HepG2 (cell line): ENCODE data around the gene SLC15A5.

Source experiments
- FOXO1 ChIP-seq: sonication (generic); formaldehyde crosslinking; IDR thresholded peaks from 2 replicates; pipeline ENCODE4 v1.4.0; 2020; ENCODE audit warnings: missing genetic modification reagents
- MEF2D ChIP-seq: sonication (generic); formaldehyde crosslinking; IDR thresholded peaks from 2 replicates; pipeline ENCODE4 v1.5.1; 2020; ENCODE audit warnings: mild to moderate bottlenecking, missing genetic modification reagents
- NR3C1 ChIP-seq: sonication (generic); formaldehyde crosslinking; IDR thresholded peaks from 2 replicates; pipeline ENCODE4 v1.4.0; 2020; ENCODE audit warnings: missing genetic modification reagents
- PCBP1 ChIP-seq: fragments of 200-400 bp; formaldehyde crosslinking; IDR thresholded peaks from 2 replicates; pipeline ENCODE4 v1.6.1; 2017; ENCODE audit warnings: mild to moderate bottlenecking, low read depth, low read length, borderline replicate concordance
- POLR2AphosphoS5 ChIP-seq: IDR thresholded peaks from 2 replicates; pipeline ENCODE4 v1.6.1; 2012; ENCODE audit warnings: low read depth, low read length
- U2AF2 ChIP-seq: fragments of 200-400 bp; formaldehyde crosslinking; IDR thresholded peaks from 2 replicates; pipeline ENCODE4 v1.6.1; 2017; ENCODE audit warnings: low read depth, mild to moderate bottlenecking, low read length
- ZNF747 ChIP-seq: sonication (generic); formaldehyde crosslinking; IDR thresholded peaks from 2 replicates; pipeline ENCODE4 v1.8.1; 2023; ENCODE audit warnings: missing genetic modification reagents, mild to moderate bottlenecking, borderline replicate concordance
- TF ChIP-seq, protein P1 (sequence below): sonication (generic); formaldehyde crosslinking; conservative IDR thresholded peaks from 2 replicates; pipeline ENCODE4 v1.5.0; 2020; ENCODE audit warnings: missing genetic modification reagents
- TF ChIP-seq, protein P2 (sequence below): sonication (generic); formaldehyde crosslinking; IDR thresholded peaks from 2 replicates; pipeline ENCODE4 v1.4.0; 2020; ENCODE audit warnings: mild to moderate bottlenecking, missing genetic modification reagents
- TF ChIP-seq, protein P3 (sequence below): sonication (generic); formaldehyde crosslinking; IDR thresholded peaks from 2 replicates; pipeline ENCODE4 v1.5.0; 2020; ENCODE audit warnings: mild to moderate bottlenecking, missing genetic modification reagents
- TF ChIP-seq, protein P4 (sequence below): sonication (generic); formaldehyde crosslinking; IDR thresholded peaks from 2 replicates; pipeline ENCODE4 v1.5.0; 2020; ENCODE audit warnings: mild to moderate bottlenecking, missing genetic modification reagents, moderate library complexity

DNA sequence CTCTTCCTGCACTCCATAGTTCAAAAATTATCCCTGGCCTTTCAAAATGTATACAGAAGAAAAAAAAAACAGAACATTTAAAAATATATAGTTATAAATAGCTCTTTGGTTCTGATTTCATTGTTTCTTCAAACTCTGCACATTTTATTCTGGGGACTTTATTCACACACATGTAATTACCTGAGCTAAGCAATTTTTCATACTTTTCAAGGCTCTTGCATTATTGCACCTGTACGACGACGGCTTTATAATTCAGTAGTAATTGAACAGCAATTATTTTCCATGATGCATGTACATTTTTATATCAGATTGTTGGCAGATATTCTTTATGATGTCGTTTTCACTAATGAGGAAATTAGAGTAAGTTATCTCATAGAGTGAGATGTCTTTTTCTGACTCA lies 13.5 kb upstream of the SLC15A5 start:
- TF ChIP-seq, protein P1, sequence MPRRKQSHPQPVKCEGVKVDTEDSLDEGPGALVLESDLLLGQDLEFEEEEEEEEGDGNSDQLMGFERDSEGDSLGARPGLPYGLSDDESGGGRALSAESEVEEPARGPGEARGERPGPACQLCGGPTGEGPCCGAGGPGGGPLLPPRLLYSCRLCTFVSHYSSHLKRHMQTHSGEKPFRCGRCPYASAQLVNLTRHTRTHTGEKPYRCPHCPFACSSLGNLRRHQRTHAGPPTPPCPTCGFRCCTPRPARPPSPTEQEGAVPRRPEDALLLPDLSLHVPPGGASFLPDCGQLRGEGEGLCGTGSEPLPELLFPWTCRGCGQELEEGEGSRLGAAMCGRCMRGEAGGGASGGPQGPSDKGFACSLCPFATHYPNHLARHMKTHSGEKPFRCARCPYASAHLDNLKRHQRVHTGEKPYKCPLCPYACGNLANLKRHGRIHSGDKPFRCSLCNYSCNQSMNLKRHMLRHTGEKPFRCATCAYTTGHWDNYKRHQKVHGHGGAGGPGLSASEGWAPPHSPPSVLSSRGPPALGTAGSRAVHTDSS (CRISPR knock-in tag) = no peak
- TF ChIP-seq ZNF747 (no peak), MEF2D (CRISPR knock-in tag) (no peak), FOXO1 (CRISPR knock-in tag) (no peak), POLR2AphosphoS5 (no peak), PCBP1 (no peak), U2AF2 (no peak), NR3C1 (CRISPR knock-in tag) (no peak)
- TF ChIP-seq, protein P2, sequence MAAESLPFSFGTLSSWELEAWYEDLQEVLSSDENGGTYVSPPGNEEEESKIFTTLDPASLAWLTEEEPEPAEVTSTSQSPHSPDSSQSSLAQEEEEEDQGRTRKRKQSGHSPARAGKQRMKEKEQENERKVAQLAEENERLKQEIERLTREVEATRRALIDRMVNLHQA (CRISPR knock-in tag) = no peak
- TF ChIP-seq, protein P3, sequence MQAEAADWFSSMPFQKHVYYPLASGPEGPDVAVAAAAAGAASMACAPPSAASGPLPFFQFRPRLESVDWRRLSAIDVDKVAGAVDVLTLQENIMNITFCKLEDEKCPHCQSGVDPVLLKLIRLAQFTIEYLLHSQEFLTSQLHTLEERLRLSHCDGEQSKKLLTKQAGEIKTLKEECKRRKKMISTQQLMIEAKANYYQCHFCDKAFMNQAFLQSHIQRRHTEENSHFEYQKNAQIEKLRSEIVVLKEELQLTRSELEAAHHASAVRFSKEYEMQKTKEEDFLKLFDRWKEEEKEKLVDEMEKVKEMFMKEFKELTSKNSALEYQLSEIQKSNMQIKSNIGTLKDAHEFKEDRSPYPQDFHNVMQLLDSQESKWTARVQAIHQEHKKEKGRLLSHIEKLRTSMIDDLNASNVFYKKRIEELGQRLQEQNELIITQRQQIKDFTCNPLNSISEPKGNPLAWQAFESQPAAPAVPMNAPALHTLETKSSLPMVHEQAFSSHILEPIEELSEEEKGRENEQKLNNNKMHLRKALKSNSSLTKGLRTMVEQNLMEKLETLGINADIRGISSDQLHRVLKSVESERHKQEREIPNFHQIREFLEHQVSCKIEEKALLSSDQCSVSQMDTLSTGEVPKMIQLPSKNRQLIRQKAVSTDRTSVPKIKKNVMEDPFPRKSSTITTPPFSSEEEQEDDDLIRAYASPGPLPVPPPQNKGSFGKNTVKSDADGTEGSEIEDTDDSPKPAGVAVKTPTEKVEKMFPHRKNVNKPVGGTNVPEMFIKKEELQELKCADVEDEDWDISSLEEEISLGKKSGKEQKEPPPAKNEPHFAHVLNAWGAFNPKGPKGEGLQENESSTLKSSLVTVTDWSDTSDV (CRISPR knock-in tag) = no peak
- TF ChIP-seq, protein P4, sequence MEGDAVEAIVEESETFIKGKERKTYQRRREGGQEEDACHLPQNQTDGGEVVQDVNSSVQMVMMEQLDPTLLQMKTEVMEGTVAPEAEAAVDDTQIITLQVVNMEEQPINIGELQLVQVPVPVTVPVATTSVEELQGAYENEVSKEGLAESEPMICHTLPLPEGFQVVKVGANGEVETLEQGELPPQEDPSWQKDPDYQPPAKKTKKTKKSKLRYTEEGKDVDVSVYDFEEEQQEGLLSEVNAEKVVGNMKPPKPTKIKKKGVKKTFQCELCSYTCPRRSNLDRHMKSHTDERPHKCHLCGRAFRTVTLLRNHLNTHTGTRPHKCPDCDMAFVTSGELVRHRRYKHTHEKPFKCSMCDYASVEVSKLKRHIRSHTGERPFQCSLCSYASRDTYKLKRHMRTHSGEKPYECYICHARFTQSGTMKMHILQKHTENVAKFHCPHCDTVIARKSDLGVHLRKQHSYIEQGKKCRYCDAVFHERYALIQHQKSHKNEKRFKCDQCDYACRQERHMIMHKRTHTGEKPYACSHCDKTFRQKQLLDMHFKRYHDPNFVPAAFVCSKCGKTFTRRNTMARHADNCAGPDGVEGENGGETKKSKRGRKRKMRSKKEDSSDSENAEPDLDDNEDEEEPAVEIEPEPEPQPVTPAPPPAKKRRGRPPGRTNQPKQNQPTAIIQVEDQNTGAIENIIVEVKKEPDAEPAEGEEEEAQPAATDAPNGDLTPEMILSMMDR (CRISPR knock-in tag) = no peak
